Stimulated activated CD8-positive, alpha-beta memory T cell treated with anti-CD3 and anti-CD28 coated beads, Interleukin-4, amount 100 ng/mL, for 4 hours (primary cell): ENCODE results near the gene GRAMD2B.
"Not testable (repeated sequence)": the region's sequence is repeated elsewhere in the genome, so short reads cannot be mapped to it uniquely, and the experiment has no call there.

Experiments used
- DNase-seq, 2 donors: peaks; one replicate each; pipeline ENCODE4 v3.0.0-alpha.2; 2020; ENCODE audit warnings: low read depth in 2 of 2, low spot score in 1 of 2

GRAMD2B gene

DNA sequence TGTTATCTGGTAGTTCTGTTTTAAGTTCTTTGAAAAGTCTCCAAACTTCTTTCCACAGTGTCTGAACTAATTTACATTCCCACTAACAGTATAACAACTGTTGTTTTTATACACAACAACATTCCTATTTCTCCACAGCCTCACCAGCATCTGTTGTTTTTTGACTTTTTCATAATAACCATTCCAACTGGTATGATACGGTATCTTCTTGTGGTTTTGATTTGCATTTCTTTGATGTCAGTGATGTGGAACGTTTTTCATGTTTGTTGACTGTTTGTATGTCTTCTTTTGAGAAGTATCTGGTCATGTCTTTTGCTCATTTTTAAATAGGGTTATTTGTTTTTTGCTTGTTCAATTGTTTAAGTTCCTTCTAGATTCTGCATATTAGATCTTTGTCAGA is 12.6 kb upstream of the GRAMD2B start:
- DNase-seq = no peak

DNA sequence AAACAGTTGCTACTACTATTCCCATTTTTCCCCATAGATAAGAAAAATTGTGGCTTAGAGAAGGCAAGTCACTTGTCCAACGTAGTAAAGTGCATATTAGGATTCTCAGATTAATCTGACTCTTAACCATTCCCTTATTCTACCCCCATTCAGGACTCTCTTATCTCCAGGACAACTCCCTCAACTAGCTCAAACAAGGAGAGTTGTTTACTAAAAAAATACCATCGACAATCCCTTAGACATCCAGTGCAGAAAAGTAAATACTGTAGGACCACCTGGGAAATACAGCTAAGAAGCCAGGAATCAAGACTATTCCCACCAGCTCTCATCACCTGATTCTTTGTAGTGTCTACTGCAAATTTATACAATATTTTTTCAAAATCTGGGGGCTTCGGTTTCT is 9.4 kb upstream of the GRAMD2B start:
- no peak for DNase-seq

DNA sequence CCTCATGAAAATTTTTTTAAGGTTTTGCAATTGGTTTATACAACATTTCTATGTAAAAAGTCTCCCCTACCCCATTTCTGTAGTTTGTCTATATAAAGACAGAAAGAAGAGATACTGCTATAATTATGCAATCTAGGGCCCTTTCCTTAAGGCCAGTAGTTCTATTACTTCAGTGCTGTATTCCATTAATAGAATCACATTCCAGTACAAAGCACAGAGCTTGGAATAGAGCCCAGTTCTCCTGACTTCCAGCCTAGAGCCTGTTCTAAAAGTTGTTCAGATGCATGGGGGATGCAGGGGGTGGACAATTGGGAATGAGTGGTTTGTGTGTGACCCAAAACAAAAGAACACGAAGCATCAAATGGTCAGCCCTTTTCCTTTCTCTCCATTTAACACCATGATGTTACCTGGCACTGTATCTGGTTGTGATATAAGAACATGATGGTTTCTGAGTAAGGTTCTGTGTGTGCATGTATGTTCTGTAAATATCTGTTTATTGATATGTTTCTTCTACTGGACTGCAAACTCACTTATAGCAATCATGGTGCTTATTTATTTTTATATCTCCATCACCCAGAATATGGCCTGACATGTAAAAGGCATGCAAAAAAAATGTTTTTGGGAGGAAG is 8.2 kb upstream of the GRAMD2B start:
- DNase-seq = no peak

DNA sequence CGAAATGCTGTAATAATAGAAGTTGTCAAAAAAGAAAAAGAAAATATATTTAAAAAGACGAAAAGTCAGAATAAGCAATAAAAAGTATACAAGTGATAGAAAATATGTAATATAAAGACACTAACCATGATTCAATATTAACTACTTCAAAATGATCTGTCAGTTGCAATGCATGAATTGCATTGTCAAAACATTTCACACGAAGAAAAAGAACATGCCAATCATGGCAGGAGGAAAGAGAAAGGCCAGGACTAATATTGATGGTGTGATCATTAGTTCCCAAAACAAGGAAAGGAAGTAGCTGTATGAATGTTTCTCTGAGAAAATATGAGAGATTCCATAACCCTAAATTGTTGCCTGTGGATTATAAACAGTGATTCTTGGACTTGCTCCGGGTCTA is 7.4 kb upstream of the GRAMD2B start:
- DNase-seq = no peak

DNA sequence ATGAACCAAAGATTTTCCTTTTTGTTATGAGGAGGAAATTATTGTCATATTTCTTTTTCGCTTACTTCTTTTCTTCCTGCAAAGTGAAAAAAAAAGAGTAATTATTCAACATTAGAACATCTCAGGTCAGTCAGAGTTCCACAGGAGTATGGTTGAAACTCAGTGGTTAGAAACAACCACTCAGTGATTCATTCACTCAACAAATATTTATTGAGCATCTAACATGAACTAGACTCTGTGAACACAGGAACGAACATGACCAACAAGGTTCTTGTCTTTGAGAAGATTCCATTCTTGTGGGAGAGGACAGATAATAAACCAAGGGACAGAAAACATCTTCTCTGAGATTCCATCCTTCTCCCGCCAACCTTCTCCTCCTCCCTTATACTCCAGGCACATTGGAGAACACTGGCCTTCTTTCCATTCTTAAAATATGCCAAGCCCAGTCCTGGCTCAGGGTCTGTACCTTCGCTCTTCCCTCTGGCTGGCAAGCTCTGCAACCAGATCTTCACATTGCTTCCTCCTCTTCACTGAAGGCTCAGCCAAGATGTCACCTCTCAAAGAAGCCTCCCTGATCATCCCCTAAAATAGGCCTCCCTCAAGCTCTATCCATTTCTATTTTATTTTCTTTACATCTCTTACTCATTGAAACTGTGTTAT is 6.8 kb upstream of the GRAMD2B start:
- DNase-seq = no peak

DNA sequence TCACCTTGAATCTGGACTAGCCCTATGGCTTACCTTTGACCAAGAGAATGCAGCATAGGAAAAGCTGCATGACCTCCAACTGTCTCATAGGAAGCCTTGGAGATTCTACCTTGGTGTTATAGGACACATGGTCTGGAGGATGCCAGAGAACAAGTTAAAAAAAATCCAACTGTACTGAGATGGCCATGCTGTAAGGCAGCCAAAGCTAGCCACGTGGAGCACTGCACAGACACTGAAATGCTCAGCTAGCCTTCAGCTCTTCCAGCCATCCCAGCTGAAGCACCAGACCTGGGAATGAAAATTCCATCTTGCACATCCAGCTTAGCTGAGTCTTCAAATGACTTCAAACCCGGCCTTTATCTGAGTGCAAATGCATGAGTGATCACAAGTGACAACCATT is 6.0 kb upstream of the GRAMD2B start:
- DNase-seq = no peak

DNA sequence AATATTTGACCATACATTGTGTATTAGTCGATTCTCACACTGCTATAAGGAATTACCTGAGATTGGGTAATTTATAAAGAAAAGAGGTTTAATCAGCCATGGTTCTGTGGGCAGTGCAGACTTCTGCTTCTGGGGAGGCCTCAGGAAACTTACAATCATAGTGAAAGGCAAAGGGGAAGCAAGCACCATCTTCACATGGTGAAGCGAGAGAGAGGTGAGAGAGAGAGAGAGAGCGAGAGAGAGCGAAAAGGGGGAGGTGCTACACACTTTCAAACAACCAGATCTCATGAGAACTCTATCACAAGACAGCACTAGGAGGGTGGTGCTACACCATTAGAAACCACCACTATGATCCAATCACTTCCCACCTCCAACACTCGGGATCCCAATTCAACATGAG is 4.1 kb upstream of the GRAMD2B start:
- no peak for DNase-seq

DNA sequence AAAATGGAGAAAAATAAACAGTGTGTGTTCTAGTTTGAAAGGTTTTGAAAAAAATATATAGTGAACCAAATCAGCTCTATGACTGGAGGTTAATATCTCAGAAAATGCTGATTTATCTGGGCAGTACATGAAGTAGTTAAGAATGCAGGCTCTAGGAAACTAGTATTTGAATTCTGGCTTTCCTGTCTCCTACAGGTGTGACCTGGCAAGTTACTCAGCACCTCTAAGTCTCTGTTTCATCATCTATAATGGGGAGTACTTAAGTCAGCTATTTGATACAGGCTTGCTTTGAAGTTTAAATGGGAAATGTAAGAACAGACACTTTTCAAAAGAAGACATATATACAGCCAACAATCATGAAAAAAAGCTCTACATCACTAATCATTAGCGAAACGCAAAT is 5.2 kb downstream of the GRAMD2B start:
- no peak for DNase-seq

DNA sequence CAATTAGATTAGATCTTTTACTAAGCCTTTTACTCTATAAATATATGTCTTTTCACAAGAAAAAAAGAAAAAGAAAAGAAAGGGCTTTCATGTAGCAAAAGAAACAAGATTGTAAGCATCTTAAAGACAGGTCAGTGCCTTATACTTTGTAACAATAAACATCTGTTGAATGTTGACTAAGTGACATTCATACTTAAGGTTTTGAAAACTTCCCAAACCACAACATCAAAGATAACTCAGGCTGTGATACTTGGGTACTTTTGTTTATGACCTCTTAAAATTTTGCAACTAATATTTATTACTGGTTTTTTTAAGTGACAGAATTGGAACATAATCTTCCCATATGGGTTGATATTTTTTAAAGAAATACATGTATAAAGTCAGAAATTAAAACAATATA is 7.4 kb downstream of the GRAMD2B start:
- no peak for DNase-seq

DNA sequence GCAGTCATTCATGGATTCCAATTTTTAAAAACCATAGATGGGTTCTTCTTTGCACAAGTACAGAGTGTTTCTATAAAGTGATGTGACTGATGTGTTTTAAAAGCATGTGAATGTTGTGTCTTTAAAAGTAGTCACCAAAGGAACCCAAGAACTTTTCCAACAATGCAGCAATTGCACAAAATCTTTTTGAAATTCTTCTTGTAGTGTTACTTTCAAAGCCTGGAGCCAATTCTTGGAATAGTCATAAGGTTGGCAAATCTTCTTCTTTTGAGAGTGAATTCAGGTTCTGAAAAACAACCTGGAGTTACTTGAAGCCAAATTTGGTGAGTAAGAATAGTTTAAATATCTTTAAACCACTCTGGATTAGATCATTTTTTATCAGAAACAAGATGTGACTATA is 10.5 kb downstream of the GRAMD2B start:
- DNase-seq = no peak

DNA sequence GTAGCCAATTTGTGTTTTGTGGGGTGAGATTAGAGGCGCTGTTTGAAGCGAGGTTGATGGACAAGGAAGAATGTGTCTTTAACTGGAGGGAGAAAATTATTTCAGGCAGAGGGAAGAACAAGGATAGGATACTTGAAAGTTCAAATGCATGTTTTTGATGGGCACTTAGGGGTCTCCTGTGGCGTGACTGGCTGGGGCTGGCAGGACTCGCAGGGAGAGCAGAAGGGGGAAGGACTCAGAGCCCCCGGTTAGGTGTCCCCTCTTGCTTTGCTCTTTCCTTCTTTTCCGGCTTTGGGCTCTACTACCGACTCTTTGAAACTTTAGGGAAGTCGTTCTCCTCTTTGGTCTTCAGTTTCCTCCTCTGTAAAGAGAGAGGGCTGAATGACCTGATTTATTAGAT is 12.1 kb downstream of the GRAMD2B start:
- DNase-seq = no peak

DNA sequence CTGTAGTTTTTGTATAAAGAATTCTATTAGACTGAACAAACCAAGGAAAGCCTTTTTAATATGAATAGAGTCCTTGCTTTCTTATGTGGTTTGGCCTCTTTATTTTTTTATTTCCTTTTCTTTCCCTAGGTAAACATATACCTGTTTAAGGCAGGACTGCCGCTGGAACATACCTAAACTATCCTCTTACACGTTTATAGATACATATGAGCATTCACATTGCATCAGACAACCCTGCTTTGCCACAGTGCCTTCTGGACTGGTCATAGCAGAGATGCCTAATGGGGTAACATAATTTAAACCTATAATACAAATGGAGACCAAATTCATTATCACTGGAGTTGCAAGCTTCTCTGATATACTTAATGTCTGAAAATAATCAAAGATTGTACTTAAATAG is 12.5 kb downstream of the GRAMD2B start:
- no peak for DNase-seq

DNA sequence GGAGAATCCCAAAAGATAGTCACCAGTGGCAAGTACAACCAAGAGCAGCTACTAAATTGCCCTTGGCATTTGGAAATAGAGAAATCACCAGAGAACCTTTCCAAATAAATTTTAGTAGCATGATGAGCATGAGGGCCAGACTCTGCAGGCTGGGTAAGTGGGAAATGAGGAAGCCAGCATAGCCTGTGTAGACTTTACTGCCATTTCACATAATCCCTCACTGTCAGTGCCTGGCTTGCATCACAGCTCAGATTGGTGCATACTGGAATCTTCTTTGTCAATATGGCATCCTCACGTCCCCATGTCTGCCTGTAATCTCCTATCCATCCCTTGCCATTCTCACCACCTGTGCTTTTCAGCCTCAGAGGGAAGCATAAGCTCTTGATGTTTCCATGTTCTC is 14.5 kb downstream of the GRAMD2B start:
- DNase-seq = no peak

DNA sequence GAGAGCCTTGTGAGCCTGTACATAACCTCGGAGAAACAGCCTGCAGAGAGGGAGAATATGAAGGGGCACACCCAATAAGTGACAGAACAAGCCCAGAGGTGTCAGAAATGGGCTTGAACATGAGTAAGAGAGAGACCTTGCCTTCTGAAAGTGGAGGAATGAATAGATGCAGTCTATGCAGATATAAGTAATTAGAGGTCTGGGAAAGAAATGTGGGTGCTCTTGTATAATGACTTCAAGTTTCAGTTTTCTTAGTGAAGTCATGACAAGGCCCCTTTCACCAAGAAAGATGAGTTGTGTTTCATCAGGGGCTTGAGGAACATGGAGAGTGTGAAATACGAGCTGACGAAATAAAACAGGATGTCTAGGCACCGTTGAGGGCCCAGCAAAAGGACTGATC is 15.1 kb downstream of the GRAMD2B start:
- DNase-seq = no peak

DNA sequence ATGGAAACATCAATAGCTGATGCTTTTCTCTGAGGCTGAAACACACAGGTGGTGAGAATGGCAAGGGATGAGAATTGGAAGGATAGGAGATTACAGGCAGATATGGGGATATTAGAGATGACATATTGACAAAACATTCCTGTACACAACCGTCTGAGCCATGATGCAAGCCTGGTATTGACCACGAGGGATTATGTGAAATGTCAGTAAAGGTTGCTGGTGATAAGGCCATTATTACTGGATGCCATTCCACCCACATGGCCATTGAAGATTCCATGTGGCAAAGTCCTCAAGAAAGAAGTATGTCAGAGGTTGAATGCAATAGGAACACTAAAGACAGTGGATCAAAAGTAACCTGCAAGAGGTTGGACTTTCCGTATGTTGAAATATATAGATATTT is 15.7 kb downstream of the GRAMD2B start:
- DNase-seq = no peak

DNA sequence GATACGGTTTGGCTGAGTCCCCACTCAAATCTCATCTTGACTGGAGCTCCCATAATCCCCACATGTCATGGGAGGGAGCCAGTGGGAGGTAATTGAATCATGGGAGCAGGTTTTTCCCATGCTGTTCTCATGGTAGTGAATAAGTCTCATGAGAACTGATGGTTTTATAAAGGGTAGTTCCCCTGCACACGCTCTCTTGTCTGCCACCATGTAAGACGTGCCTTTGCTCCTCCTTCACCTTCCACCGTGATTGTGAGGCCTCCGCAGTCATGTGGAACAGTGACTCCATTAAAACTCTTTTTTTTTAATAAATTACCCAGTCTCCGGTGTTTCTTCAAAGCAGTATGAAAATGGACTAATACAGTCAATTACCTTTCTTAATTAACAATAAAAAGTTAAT is 16.5 kb downstream of the GRAMD2B start:
- not testable (repeated sequence) for DNase-seq

DNA sequence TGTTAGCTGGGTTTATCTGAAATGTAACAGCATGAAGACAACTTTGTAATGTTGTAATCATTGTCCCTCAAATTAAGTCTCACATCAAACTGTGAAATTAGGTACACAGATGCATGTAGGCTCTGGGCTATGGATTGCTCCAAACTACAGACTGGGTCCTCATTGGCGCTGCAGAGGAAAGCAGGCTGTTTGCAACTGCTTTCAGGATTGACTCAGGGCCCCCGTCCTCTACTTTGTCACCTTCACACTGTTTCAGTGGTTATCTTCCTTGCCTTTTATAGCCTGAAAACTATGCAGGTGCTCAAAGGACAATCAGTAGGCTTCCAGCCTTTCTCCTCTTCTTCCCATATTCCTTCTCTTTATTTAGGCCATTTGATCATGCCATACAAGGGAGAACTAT is 18.0 kb downstream of the GRAMD2B start:
- no peak for DNase-seq

DNA sequence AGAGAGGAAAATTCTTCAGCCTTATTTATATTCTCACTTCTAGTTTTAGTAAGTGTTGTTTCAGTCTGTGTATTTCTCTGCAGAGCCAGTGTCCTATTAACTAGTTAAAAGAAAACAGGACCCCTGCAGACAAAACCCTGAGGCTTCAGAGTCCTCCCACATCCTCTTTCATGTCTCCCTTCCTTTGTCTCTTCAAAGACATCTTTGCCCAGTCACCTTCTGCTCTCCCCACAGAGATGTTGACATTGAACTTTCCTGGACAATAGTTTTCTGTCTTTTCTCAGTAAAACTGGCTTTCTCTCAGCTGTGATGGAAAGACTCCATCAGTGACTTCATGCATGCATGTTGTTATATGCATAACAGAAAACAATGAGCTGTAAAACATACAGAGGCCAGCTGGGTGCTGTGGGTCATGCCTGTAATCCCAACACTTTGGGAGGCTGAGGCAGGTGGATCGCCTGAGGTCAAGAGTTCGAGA is 20.2 kb downstream of the GRAMD2B start:
- no peak for DNase-seq

DNA sequence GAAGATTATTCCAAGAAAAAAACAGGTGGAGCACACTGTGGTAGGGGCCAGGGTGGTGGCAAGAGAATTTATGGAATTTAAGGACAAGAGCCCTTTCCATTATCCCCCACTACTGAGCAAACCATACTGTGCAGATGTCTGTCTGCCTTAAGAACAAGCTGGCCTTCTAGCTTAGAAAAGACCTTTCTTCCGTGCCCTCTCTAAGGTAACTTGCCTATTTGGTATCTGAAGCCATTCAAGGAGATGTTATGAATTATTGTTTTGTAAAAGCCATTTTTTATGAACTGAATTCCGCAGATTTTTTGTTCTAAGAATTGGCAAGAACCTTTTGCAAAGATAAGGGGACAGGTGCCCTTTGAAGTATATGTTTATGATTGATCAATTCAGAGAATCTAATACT is 20.9 kb downstream of the GRAMD2B start:
- no peak for DNase-seq

DNA sequence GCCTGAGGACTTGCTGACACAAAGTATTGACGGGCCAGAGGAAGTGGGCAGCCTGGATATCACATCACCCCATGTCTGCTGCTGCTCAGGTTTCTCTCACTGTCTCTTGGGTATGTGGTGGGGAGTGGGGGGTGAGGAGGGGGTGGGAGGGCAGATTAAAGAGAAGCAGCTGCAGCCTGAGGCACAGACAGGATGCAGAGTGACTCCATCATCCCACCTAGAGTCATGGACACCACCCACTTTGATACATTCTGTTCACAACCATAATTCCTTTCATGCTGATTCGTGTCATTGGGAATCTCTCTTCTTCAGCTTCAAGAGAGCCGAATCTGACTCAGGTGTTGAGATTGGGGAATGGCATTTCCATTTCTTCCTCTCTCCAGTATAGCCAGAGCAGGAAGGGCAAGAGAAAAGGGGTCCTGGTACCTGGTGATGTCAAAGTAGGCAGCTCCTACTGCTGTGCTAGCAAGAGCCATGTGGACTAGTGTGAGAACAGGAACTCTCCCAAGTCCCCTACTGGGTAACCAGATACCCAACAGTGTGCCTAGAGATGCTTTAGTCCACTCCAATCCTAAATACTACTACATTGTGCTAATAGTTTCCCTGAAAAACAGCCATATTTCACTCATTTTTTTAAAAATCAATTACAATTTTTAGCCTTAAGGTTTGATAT is 22.4 kb downstream of the GRAMD2B start:
- no peak for DNase-seq

DNA sequence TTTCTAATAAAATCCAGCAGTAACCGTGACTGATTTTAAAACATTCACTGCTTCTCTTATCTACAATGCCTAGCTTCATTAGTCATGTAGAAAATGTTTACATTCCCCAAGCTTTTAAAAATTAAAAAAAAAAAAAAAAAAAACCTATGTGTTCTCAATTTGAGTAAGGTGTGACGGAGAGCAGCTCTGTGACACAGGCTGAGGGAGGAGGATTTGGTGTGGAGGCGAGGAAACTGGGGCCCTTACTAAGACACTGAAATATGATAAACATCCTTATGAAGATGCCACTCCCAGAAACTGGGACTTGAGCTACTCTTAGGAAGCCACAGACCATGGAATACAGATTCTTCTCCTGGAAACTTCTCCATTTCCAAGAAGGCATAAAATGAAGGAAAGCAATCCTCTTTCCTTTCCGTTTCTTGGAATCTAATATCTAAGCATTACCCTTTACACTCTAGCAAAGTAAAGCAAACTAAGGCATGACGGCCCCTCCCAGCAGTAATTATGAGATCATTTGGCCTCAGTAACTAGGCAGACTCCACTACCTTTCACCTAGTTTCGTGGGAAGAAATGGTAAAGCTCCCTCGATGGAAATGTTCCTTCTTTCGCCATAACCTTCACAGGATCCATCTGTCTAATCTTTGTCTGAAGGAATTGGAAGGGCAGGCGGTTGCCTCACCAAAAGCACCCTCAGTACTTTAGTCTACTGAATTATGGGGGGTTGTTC is 23.5 kb downstream of the GRAMD2B start:
- DNase-seq = no peak

DNA sequence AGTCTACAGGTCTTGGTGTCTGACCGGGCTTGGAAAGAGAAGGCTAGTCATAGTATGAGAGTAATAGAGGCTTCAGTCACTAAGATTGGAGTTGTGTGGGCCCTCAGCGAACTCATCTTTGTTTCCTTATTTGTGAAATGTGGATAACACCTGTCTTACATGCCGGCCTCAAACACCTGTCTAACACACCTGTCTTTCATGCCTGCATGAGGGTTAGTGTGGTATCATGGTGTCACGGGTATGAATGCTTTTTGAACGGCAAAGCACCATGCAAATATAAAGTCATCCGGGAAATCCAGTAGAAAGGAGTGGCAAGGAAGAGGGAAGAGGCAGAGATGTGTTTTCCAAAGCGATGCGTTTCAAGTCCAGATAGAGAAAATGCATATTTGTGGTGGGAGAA is 25.5 kb downstream of the GRAMD2B start:
- no peak for DNase-seq
